Endometrial microvascular endothelial cells (primary cell): ENCODE measurements around the gene VPS37C. TPM values are rescaled to one million over a fixed set of nuclear protein-coding genes. Genes with fewer than 3 reads are reported as not detected.
"Not testable (repeated sequence)": the region's sequence is repeated elsewhere in the genome, so short reads cannot be mapped to it uniquely, and the experiment has no call there.

Experiments
- in situ Hi-C: cut with HindIII; loops from 2 replicates; pipeline ENCODE4 v1.10.0; 2017; ENCODE audit warnings: low sequenced_read_pairs, low pct_unique_long_range_greater_than_20kb; ENCODE audit errors: inconsistent ontology term
- total RNA-seq: library from RNA; depleted of rRNA; stranded (reverse); fragments of >200 nt; gene quantifications from one replicate; pipeline ENCODE4 v1.2.3, GENCODE V29; 2015; ENCODE audit errors: inconsistent ontology term

VPS37C gene
- total RNA-seq, 1 donor from 2014 or later = 20.4 TPM

DNA sequence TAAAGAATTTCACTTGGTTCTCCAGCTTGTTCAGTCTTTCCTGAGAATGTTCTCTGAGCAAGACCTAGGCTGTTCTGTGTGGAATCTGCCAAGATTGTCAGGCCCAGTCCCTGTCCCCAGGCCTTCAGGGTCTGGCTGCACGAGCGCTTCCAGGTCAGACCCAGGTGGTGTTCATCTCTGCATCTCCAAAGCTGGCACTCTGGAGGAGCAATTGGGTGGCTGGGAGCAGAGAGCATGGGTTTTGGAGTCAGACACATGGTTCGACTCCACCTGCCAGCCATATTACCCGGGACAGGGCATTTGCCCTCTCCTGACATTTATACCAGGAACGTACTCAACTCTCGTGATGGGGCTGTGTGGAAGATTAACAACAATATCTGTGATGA lies 50.2 kb downstream of the VPS37C start:
- in situ Hi-C loops = no loop called here

DNA sequence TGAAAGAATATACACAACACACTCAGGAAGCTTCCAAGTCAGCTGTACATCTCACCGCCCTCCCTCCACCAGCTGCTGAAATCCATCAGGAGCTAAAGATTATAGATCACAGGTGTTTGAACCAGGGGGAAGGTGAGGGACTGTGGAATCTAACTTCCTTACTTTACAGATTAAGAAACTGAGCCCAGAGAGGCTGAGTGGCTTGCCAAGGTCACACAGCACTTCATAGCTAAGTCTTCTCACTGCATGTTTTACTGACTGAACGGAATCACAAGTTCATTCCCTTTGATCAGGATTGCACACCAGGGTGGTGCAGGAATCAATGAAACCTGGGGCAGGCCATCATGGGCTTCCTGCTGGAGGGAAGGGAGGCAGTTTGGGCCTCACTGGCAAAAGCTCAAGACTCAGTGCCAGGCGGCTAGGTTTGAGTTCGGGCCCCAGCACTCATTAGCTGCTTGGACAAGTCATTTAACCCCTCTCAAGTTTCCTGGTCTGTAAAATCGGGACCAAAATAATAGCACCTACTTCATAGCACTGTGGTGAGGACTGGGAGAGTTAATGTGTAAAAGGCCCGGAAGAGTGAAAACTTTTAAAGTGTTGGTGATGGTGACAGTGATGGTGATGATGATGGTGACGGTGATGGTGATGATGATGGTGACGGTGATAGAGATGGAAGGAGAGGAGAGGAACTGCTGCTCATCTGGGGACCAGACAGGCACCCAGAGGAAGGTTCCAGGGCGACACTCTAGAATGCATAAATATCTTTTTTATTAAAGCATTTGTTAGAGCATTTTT lies 50.8 kb downstream of the VPS37C start:
- in situ Hi-C loops = no loop called here

GRCh38 chr11:61109671-61110070 lies 51.6 kb downstream of the VPS37C start:
- in situ Hi-C loops = no loop called here

GRCh38 chr11:61108847-61109585 lies 52.2 kb downstream of the VPS37C start:
- in situ Hi-C loops = no loop called here

DNA sequence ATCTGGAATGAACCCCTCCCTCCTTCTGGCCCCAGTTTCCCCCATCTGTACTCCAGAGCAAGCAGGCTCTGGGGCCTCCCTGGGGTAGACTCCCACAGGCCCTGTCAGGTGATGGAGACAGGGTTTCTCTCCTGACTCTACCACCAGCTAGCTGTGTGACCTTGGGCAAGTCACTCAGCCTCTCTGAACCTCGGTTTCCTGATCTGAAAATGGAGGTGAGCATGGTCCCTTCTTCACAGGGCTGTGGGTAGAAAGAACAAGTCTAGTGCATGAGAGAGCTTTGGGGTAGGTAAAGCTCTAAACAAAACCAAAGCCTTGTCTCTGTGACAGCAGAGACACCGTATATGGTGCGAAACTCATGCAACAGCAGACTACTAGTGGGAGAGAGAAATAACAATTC lies 53.3 kb downstream of the VPS37C start:
- in situ Hi-C loops = no loop called here

- in situ Hi-C loops = no loop called here
Measured at GRCh38 chr11:61106894-61107470, 54.2 kb downstream of the VPS37C start.

- in situ Hi-C loops = no loop called here
Measured at GRCh38 chr11:61106296-61106695, 54.9 kb downstream of the VPS37C start.

- in situ Hi-C loops = no loop called here
Measured at GRCh38 chr11:61104963-61105362, 56.3 kb downstream of the VPS37C start.

- in situ Hi-C loops = no loop called here
Measured at GRCh38 chr11:61103851-61104423, 57.3 kb downstream of the VPS37C start.

- in situ Hi-C loops = no loop called here
Measured at GRCh38 chr11:61102667-61103571, 58.3 kb downstream of the VPS37C start.

DNA sequence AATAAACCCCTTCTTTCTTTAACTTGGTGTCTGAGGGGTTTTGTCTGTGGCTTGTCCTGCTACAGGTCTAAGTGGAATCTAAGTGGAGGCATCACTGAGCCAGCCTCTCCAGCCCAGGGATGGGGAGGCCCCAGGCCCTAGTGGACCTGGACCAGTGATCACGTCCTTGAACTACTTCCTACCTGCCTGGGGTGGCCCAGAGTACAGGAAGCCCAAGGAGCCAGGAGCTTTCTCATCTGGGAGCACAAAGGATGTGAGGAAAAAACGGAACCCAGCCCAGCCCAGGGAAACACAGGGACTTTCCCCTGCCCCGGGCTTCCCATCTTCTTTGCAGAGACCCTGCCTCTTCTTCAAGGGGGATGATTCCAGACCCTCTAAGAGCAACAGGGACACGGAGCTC lies 62.4 kb downstream of the VPS37C start:
- in situ Hi-C loops = no loop called here

DNA sequence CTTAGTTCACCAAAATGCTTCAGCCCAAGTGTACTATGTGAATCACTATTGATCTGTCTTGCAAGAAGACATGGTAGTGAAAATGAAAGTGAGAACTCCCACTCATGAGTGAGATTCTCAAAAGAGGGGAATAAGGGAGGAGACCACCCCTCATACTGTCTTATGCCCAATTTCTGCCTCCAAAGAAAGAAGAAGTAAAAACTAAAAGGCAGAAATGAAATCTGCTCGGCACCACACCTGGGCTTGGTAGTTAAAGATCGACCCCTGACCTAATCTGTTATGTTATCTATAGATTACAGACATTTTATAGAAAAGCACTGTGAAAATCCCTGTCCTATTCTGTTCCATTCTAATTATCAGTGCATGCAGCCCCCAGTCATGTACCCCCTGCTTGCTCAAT lies 63.0 kb downstream of the VPS37C start:
- in situ Hi-C loops = not testable (repeated sequence)

DNA sequence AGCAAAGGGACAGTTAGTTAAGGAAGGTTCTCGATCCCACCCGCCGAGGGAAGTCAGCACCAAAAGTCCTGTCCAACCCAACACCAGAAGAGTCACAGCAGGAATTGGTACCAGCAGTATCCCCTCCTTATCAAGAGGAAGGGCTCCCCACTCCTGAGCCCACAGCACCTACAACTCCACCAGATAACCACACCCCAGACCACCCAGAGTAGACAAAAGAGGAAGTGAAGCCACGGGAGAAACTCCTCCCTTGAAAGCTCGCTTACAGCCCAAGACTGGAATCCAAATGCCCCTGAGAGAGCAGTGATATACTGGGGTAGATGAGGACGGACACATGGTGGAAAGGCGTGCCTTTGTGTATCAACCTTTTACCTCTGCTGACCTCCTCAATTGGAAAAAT lies 66.2 kb downstream of the VPS37C start:
- in situ Hi-C loops = no loop called here

DNA sequence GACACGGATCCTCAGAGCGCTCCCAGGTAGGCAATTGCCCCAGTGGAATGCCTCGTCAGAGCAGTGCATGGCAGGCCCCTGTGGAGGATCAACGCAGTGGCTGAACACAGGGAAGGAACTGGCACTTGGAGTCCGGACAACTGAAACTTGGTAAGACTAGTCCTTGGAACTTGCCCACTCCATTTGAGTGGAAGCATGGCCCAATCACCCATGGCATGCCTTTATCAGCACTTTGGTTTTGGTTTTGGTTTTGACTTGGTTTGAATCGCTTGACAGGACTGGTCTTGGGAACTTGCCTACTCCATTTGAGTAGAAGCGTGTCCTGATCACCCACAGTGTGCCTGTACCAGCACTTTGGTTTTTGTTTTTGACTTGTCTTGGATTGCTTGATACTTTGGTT lies 67.1 kb downstream of the VPS37C start:
- in situ Hi-C loops = not testable (repeated sequence)

DNA sequence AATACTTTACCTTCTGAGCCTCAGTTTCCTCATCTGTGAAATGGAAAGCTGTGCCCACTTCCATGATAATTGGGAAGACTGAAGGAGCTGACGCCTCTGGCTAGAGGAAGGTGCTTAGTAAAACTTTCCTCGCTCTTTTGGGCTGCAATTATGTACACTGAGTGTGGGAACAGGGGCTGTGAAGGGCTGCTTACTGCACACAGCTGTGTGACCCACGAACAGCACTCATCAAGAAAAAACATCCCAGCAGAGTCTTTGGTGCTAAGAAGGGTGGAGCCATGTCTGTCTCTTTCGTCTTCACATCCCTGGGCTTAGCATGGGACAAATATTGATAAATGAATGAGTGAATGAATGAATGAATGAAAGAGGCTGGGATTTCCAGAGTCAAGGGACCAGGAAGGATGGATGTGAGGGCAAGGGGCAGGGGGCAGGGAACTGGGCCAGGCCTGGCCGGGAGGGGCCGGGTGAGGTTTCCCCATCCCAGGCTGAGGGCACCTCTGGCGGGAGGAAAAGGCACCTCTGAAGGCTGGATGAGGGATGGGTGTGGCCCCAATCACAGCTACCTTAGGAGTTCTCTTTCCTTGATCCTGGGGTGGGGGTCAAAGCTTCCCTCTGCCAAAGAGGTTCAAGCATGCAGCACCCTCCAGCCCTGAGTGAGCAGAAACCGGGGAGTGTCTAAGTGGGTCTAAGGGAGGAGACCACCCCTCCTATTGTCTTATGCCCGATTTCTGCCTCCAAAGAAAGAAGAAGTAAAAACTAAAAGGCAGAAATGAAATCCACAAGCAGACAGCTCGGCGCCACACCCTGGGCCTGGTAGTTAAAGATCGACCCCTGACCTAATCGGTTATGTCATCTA lies 68.1 kb downstream of the VPS37C start:
- in situ Hi-C loops = no loop called here

DNA sequence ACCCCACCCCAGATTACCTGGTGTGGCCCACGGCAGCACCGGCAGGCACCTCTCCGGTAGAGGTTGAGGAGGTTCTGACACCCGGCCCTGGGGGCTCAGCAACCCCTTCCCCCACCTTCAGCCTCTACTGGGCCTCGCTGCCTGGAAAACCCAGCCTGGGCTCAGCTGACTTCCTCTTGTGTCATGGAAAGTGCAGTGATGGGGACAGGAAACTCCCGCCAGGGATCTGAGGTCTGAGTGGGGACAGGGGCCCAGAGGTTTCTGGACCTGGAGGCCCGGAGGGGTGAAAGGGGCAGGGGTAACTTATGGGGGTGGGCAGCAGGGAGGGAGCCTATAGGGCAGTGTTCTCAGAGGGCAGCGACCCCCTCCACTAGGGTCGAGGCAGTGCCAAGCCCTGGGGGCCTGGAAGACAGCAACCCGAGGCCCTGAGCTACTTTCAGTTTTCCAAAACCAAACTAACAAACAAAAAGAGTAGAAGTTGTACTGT lies 68.9 kb downstream of the VPS37C start:
- in situ Hi-C loops = no loop called here

DNA sequence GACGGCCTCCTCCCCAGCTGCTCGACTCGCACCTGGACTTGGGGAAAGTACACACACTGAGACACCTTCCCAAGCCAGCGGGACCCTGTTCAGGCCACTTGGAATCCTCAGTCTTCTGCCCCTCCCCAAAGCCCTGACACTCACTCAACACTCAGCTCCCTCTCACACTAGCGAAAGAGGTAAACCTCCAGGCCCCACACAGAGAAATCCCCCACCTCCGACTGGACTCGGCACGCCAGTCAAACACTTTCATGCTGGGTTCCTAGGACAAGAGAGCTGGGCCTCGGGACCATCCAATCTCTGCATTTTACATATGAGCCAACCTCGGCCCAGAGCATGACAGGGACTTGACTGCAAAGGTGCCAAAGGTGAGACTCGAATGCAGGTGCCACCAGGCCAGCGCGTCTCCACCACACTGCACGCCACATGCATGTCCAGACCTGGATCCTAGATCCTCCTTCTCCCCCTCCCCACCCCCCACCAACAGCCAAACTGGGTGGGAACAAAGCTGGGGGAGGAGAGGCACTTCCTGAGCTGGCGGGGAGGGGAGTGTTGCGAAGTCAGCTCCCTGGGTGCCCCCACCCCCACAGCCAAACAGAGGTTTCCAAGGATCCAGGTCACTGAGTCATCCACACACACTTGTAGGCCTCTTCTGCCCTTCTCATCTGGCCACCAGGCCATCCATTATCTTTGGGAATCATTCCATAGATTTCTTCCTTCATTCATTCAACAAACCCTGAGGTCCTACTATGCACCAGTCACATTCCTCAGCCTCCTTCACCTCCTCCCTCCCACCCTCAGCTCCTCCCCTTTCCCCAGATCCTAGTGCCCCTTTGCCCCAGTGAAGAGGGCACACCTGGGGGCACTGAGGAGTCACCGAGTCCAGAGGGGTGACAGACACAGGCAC lies 69.6 kb downstream of the VPS37C start:
- in situ Hi-C loops = no loop called here
